OCI-LY3 (cell line): ENCODE measurements around the gene ELFN2.

Experiments used
- H2AFZ ChIP-seq: fragments of 200-600, 300-600 bp; shearing (Covaris generic); 2 replicates; pipeline ENCODE4 v1.6.0; 2014; ENCODE audit warnings: antibody characterized with exemption, low read depth, low read length
- H3K27ac ChIP-seq: fragments of 200-600, 300-600 bp; sonication (generic); 2 replicates; pipeline ENCODE4 v1.5.1; 2014; ENCODE audit warnings: mild to moderate bottlenecking, low read length, moderate library complexity, mixed read lengths
- H3K27me3 ChIP-seq: fragments of 200-600, 300-600 bp; sonication (generic); 2 replicates; pipeline ENCODE4 v1.6.1; 2014; ENCODE audit warnings: low read depth, low read length, mixed read lengths
- H3K36me3 ChIP-seq: fragments of 200-600, 300-600 bp; sonication (generic); replicated peaks from 2 replicates; pipeline ENCODE3; 2014; ENCODE audit warnings: low read depth, low read length, mixed read lengths
- H3K4me1 ChIP-seq: fragments of 300-600, 200-600 bp; sonication (generic); 2 replicates; pipeline ENCODE4 v1.6.1; 2014; ENCODE audit warnings: low read length, mixed read lengths
- H3K4me2 ChIP-seq: fragments of 200-600, 300-600 bp; sonication (generic); 2 replicates; pipeline ENCODE4 v1.6.1; 2014; ENCODE audit warnings: low read length, mixed read lengths
- H3K4me3 ChIP-seq: fragments of 300-600, 200-600 bp; sonication (generic); 2 replicates; pipeline ENCODE4 v1.5.1; 2014; ENCODE audit warnings: antibody characterized with exemption, mild to moderate bottlenecking, low read length, moderate library complexity
- H3K79me2 ChIP-seq: fragments of 300-600, 200-600 bp; shearing (Covaris generic); 2 replicates; pipeline ENCODE4 v1.6.1; 2014; ENCODE audit warnings: mild to moderate bottlenecking, low read length, mixed read lengths
- H3K9ac ChIP-seq: fragments of 300-600, 200-600 bp; shearing (Covaris generic); 2 replicates; pipeline ENCODE4 v1.6.0; 2014; ENCODE audit warnings: mild to moderate bottlenecking, low read length, moderate library complexity
- H3K9me3 ChIP-seq: fragments of 200-600, 300-600 bp; shearing (Covaris generic); 2 replicates; pipeline ENCODE4 v1.6.1; 2014; ENCODE audit warnings: low read length, mixed read lengths; ENCODE audit not compliant: insufficient read depth
- H4K20me1 ChIP-seq: fragments of 200-600, 300-600 bp; sonication (generic); 2 replicates; pipeline ENCODE4 v1.6.1; 2016; ENCODE audit warnings: low read length, mixed read lengths; ENCODE audit not compliant: insufficient read depth
- CTCF ChIP-seq: fragments of 200-600, 300-600 bp; sonication (generic); IDR thresholded peaks from 2 replicates; pipeline ENCODE4 v1.5.1; 2014; ENCODE audit warnings: antibody characterized with exemption, low read length, low read depth
- EZH2phosphoT487 ChIP-seq: fragments of 200-600 bp; shearing (Covaris generic); IDR thresholded peaks from 2 replicates; pipeline ENCODE4 v1.6.1; 2018; ENCODE audit warnings: antibody characterized with exemption, mixed run types, low read depth

Gene ELFN2

GRCh38 chr22:37409459-37410050, 17.7 kb downstream of the ELFN2 start:
- Histone ChIP-seq H3K27ac (no peak overlapping the region), H3K9me3 (no peaks in the 10 kb centered on the region), H3K9ac (no peak overlapping the region), H3K4me2 (no peak overlapping the region), H3K4me1 (no peaks in the 10 kb centered on the region), H4K20me1 (no peaks in the 10 kb centered on the region), H3K4me3 (no peak overlapping the region), H3K36me3 (no peaks in the 10 kb centered on the region), H2AFZ (no peak overlapping the region), H3K79me2 (no peaks in the 10 kb centered on the region), H3K27me3 (peaks cover 33% of the 10 kb centered on the region)
- TF ChIP-seq EZH2phosphoT487 (no peak), CTCF (no peak)

GRCh38 chr22:37409031-37409430, 18.2 kb downstream of the ELFN2 start:
- Histone ChIP-seq H3K9me3 (no peaks in the 10 kb centered on the region), H3K4me2 (no peak overlapping the region), H3K79me2 (no peaks in the 10 kb centered on the region), H4K20me1 (no peaks in the 10 kb centered on the region), H2AFZ (no peak overlapping the region), H3K9ac (no peak overlapping the region), H3K36me3 (no peaks in the 10 kb centered on the region), H3K27me3 (peaks cover 31% of the 10 kb centered on the region), H3K4me3 (no peak overlapping the region), H3K4me1 (peaks cover 2% of the 10 kb centered on the region), H3K27ac (no peak overlapping the region)
- no peak for TF ChIP-seq CTCF
- no peak for TF ChIP-seq EZH2phosphoT487

GRCh38 chr22:37407856-37408255, 19.4 kb downstream of the ELFN2 start:
- H3K4me2 ChIP-seq: no peak overlapping the region
- H3K36me3 ChIP-seq: no peaks in the 10 kb centered on the region
- no peak overlapping the region for H3K9ac ChIP-seq
- TF ChIP-seq CTCF: no peak
- TF ChIP-seq EZH2phosphoT487: no peak
- H4K20me1 ChIP-seq: no peaks in the 10 kb centered on the region
- H3K27me3 ChIP-seq: peaks cover 22% of the 10 kb centered on the region
- no peak overlapping the region for H3K4me3 ChIP-seq
- no peaks in the 10 kb centered on the region for H3K9me3 ChIP-seq
- H2AFZ ChIP-seq: no peak overlapping the region
- H3K4me1 ChIP-seq: peaks cover 13% of the 10 kb centered on the region
- no peak overlapping the region for H3K27ac ChIP-seq
- no peaks in the 10 kb centered on the region for H3K79me2 ChIP-seq

GRCh38 chr22:37406441-37407235, 20.6 kb downstream of the ELFN2 start:
- Histone ChIP-seq H3K27me3 (peaks cover 21% of the 10 kb centered on the region), H3K79me2 (no peaks in the 10 kb centered on the region), H3K4me1 (peaks cover 13% of the 10 kb centered on the region), H3K36me3 (no peaks in the 10 kb centered on the region), H3K27ac (no peak overlapping the region), H4K20me1 (no peaks in the 10 kb centered on the region), H3K9ac (no peak overlapping the region), H3K4me3 (no peak overlapping the region), H3K9me3 (no peaks in the 10 kb centered on the region), H2AFZ (no peak overlapping the region), H3K4me2 (no peak overlapping the region)
- no peak for TF ChIP-seq CTCF
- no peak for TF ChIP-seq EZH2phosphoT487
